ENCODE measurements around the gene NUDT8. TPM values are rescaled to one million over a fixed set of nuclear protein-coding genes. Genes with fewer than 3 reads are reported as not detected.
"Not testable (repeated sequence)": the region's sequence is repeated elsewhere in the genome, so short reads cannot be mapped to it uniquely, and the experiment has no call there.

NUDT8 gene
- total RNA-seq, 1 donor from 2014 or later, result 5.3 TPM

- TF ChIP-seq CTCF (IDR thresholded peaks at IDR 0.05), result no peak
- DNase-seq (no peak), ATAC-seq (ENCODE audit: low read depth) (no peak)
- Mint-ChIP-seq H3K4me1 (peaks cover 13% of the 10 kb centered on the region), H3K36me3 (ENCODE audit: low read depth) (peaks cover 1% of the 10 kb centered on the region), H3K27me3 (no peaks in the 10 kb centered on the region), H3K9me3 (no peaks in the 10 kb centered on the region), H3K4me3 (no peak overlapping the region), H3K27ac (no peak overlapping the region)
- CTCF ChIA-PET, result interaction anchor here (2.2 to 4.7 kb wide), 2 partner anchors 13 to 21 kb away, joined by 7 to 28 read pairs; no protein-coding TSS in a partner anchor
- intact Hi-C loops (cut with micrococcal nuclease), result loop anchor here (5.0 kb wide), 1 partner anchor 165 kb away; no protein-coding TSS in a partner anchor
- POLR2A ChIA-PET, result interaction anchor here (1.2 to 4.3 kb wide), 2 partner anchors 13 to 44 kb away, joined by 4 to 58 read pairs; partner anchors contain the start of gene GSTP1
Observed at GRCh38 chr11:67627441-67627811, 2.3 kb downstream of the NUDT8 start.

GRCh38 chr11:67626970-67627369, 2.8 kb downstream of the NUDT8 start:
- no peak for TF ChIP-seq CTCF (IDR thresholded peaks at IDR 0.05)
- no peak for DNase-seq
- H3K36me3 Mint-ChIP-seq (ENCODE audit: low read depth), result peaks cover 1% of the 10 kb centered on the region
- ChIA-PET CTCF (interaction anchor here (2.2 to 4.7 kb wide), 2 partner anchors 12 to 22 kb away, joined by 7 to 28 read pairs; no protein-coding TSS in a partner anchor), POLR2A (interaction anchor here (1.2 to 4.3 kb wide), 2 partner anchors 13 to 43 kb away, joined by 4 to 58 read pairs; partner anchors contain the start of gene GSTP1)
- H3K4me1 Mint-ChIP-seq, result peaks cover 13% of the 10 kb centered on the region
- intact Hi-C loops (cut with micrococcal nuclease), result loop anchor here (5.0 kb wide), 1 partner anchor 165 kb away; no protein-coding TSS in a partner anchor
- no peak for ATAC-seq (ENCODE audit: low read depth)
- no peaks in the 10 kb centered on the region for H3K9me3 Mint-ChIP-seq
- no peak overlapping the region for H3K27ac Mint-ChIP-seq
- H3K27me3 Mint-ChIP-seq, result no peaks in the 10 kb centered on the region
- no peak overlapping the region for H3K4me3 Mint-ChIP-seq

DNA sequence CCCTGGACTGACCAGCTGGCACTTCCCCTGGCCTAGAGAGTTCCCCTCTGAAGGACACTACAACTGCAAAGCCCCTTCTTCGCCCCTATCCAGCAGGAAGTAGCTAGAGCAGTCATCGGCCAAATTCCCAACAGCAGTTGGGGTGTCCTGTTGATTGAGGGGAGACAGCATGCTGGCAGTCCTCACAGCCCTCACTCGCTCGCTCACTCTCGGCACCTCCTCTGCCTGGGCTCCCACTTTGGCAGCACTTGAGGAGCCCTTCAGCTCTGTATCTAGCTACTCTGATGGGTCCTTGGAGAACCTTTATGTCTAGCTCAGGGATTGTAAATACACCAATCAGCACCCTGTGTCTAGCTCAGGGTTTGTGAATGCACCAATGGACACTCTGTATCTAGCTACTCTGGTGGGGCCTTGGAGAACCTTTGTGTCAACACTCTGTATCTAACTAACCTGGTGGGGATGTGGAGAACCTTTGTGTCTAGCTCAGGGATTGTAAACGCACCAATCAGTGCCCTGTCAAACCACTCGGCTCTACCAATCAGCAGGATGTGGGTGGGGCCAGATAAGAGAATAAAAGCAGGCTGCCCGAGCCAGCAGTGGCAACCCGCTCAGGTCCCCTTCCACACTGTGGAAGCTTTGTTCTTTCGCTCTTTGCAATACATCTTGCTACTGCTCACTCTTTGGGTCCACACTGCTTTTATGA, 3.5 kb downstream of the NUDT8 start:
- not testable (repeated sequence) for H3K36me3 Mint-ChIP-seq (ENCODE audit: low read depth); H3K27me3 Mint-ChIP-seq; H3K27ac Mint-ChIP-seq; H3K9me3 Mint-ChIP-seq; H3K4me3 Mint-ChIP-seq; ATAC-seq (ENCODE audit: low read depth)
- intact Hi-C loops (cut with micrococcal nuclease), result loop anchor here (5.0 kb wide), 1 partner anchor 166 kb away; no protein-coding TSS in a partner anchor
- peaks cover 13% of the 10 kb centered on the region for H3K4me1 Mint-ChIP-seq
- CTCF ChIA-PET, result interaction anchor here (2.2 to 4.7 kb wide), 2 partner anchors 12 to 22 kb away, joined by 7 to 28 read pairs; no protein-coding TSS in a partner anchor
- DNase-seq, result peak; percentile 13
- POLR2A ChIA-PET, result interaction anchor here (1.2 to 4.3 kb wide), 2 partner anchors 12 to 43 kb away, joined by 4 to 58 read pairs; partner anchors contain the start of gene GSTP1

DNA sequence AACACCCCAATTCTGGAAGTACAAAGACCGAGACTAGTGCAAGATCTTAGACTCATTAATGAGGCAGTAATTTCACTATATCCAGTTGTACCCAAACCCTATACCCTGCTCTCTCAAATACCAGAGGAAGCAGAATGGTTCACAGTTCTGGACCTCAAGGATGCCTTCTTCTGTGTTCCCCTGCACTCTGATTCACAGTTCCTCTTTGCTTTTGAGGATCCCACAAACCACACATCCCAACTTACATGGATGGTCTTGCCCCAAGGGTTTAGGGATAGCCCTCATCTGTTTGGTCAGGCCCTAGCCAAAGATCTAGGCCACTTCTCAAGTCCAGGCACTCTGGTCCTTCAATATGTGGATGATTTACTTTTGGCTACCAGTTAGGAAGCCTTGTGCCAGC, 5.9 kb downstream of the NUDT8 start:
- H3K4me1 Mint-ChIP-seq; ATAC-seq (ENCODE audit: low read depth); H3K9me3 Mint-ChIP-seq; H3K4me3 Mint-ChIP-seq; H3K36me3 Mint-ChIP-seq (ENCODE audit: low read depth); CTCF ChIA-PET; DNase-seq; H3K27ac Mint-ChIP-seq; POLR2A ChIA-PET; intact Hi-C loops (cut with micrococcal nuclease); H3K27me3 Mint-ChIP-seq: not testable (repeated sequence)

- intact Hi-C loops (cut with micrococcal nuclease); POLR2A ChIA-PET; H3K9me3 Mint-ChIP-seq: not testable (repeated sequence)
Observed at GRCh38 chr11:67622905-67623304, 6.8 kb downstream of the NUDT8 start.

GRCh38 chr11:67621928-67622327, 7.8 kb downstream of the NUDT8 start:
- H3K36me3 Mint-ChIP-seq (ENCODE audit: low read depth); POLR2A ChIA-PET; ATAC-seq (ENCODE audit: low read depth); H3K4me1 Mint-ChIP-seq; DNase-seq; H3K27ac Mint-ChIP-seq; H3K4me3 Mint-ChIP-seq; H3K27me3 Mint-ChIP-seq; CTCF ChIA-PET; H3K9me3 Mint-ChIP-seq; intact Hi-C loops (cut with micrococcal nuclease): not testable (repeated sequence)

More at GRCh38 chr11:67622905-67623304, 6.8 kb downstream of the NUDT8 start:
- DNase-seq; H3K27ac Mint-ChIP-seq; CTCF ChIA-PET; H3K4me1 Mint-ChIP-seq; H3K36me3 Mint-ChIP-seq (ENCODE audit: low read depth); H3K4me3 Mint-ChIP-seq; ATAC-seq (ENCODE audit: low read depth); H3K27me3 Mint-ChIP-seq: not testable (repeated sequence)

DNA sequence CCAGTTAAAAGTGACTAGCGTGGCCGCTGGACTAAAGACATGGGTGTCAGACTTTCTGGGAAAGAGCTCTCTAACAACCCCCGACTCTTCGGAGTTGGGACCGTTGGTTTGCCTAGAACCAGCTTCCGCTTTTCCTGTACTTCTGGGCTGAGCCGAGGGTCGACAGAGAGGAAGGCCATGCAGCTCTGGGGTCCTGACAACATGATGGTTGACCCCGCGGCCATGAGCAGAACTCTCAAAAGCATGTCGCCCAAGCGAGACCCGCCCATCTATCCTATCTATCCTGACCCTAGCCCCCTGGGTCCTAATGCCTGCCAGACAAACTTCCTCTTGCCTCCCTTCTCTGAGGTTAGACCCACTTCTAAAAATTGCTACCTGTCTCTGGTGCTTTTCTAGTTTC, 9.1 kb downstream of the NUDT8 start:
- H3K4me3 Mint-ChIP-seq; H3K27me3 Mint-ChIP-seq; H3K27ac Mint-ChIP-seq; DNase-seq; ATAC-seq (ENCODE audit: low read depth); H3K36me3 Mint-ChIP-seq (ENCODE audit: low read depth); H3K9me3 Mint-ChIP-seq; POLR2A ChIA-PET; intact Hi-C loops (cut with micrococcal nuclease): not testable (repeated sequence)
- peaks cover 14% of the 10 kb centered on the region for H3K4me1 Mint-ChIP-seq
- CTCF ChIA-PET, result interaction anchor here (1.4 kb wide), 1 partner anchor 9 kb away, joined by 6 read pairs; the partner anchor contains the start of gene NUDT8

DNA sequence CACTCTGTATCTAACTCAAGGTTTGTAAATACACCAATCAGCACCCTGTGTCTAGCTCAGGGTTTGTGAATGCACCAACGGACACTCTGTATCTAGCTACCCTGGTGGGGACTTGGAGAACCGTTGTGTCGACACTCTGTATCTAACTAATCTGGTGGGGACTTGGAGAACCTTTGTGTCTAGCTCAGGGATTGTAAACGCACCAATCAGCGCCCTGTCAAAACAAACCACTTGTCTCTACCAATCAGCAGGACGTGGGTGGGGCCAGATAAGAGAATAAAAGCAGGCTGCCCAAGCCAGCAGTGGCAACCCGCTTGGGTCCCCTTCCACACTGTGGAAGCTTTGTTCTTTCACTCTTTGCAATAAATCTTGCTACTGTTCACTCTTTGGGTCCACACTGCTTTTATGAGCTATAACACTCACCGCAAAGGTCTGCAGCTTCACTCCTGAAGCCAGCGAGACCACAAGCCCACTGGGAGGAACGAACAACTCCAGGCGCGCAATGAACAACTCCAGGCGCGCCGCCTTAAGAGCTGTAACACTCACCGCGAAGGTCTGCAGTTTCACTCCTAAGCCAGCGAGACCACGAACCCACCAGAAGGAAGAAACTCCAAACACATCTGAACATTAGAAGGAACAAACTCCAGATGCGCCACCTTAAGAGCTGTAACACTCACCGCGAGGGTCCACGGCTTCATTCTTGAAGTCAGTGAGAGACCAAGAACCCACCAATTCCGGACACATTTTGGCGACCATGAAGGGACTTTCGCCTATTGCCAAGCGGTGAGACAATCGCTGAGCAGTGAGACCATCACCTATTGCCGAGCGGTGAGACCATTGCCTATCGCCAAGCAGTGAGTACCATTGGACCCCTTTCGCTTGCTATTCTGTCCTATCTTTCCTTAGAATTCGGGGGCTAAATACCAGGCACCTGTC, 9.8 kb downstream of the NUDT8 start:
- ATAC-seq (ENCODE audit: low read depth); H3K4me3 Mint-ChIP-seq; POLR2A ChIA-PET; H3K9me3 Mint-ChIP-seq; DNase-seq; H3K27ac Mint-ChIP-seq; H3K36me3 Mint-ChIP-seq (ENCODE audit: low read depth); H3K27me3 Mint-ChIP-seq: not testable (repeated sequence)
- intact Hi-C loops (cut with micrococcal nuclease), result loop anchor here (10.0 kb wide), 1 partner anchor 655 kb away; the partner anchor contains the start of gene C11orf24
- CTCF ChIA-PET, result interaction anchor here (1.4 kb wide), 1 partner anchor 10 kb away, joined by 6 read pairs; the partner anchor contains the start of gene NUDT8
- H3K4me1 Mint-ChIP-seq, result peaks cover 19% of the 10 kb centered on the region

DNA sequence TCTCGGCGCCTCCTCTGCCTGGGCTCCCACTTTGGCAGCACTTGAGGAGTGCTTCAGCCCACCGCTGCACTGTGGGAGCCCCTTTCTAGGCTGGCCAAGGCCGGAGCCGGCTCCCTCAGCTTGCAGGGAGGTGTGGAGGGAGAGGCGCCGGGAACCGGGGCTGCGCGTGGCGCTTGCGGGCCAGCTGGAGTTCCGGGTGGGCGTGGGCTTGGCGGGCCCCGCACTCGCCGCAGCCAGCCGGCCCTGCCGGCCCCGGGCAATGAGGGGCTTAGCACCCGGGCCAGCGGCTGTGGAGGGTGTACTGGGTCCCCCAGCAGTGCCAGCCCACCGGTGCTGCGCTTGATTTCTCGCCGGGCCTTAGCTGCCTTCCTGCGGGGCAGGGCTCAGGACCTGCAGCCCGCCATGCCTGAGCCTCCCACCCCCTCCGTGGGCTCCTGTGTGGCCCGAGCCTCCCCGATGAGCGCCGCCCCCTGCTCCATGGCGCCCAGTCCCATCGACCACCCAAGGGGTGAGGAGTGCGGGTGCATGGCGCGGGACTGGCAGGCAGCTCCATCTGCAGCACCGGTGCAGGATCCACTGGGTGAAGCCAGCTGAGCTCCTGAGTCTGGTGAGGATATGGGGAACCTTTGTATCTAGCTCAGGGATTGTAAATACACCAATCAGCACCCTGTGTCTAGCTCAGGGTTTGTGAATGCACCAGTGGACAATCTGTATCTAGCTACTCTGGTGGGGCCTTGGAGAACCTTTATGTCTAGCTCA, 10.7 kb downstream of the NUDT8 start:
- intact Hi-C loops (cut with micrococcal nuclease), result loop anchor here (10.0 kb wide), 1 partner anchor 656 kb away; the partner anchor contains the start of gene C11orf24
- not testable (repeated sequence) for H3K36me3 Mint-ChIP-seq (ENCODE audit: low read depth); H3K4me3 Mint-ChIP-seq; H3K9me3 Mint-ChIP-seq; H3K27ac Mint-ChIP-seq; DNase-seq; H3K27me3 Mint-ChIP-seq; ATAC-seq (ENCODE audit: low read depth)
- CTCF ChIA-PET, result interaction anchor here (1.4 kb wide), 1 partner anchor 11 kb away, joined by 6 read pairs; the partner anchor contains the start of gene NUDT8
- peaks cover 28% of the 10 kb centered on the region for H3K4me1 Mint-ChIP-seq
- POLR2A ChIA-PET, result interaction anchor here (0.6 kb wide), 1 partner anchor 28 kb away, joined by 5 read pairs; no protein-coding TSS in a partner anchor

All from activated B cell treated with CpG ODN at 0.5 μM for 24 hours (primary cell).